HK-2 (cell line): Measurements from ENCODE around the gene MEFV.

Source experiments
- DNase-seq: peaks from one replicate; pipeline ENCODE4 v3.0.0-alpha.2; 2018; ENCODE audit not compliant: unreplicated experiment

MEFV gene

DNA sequence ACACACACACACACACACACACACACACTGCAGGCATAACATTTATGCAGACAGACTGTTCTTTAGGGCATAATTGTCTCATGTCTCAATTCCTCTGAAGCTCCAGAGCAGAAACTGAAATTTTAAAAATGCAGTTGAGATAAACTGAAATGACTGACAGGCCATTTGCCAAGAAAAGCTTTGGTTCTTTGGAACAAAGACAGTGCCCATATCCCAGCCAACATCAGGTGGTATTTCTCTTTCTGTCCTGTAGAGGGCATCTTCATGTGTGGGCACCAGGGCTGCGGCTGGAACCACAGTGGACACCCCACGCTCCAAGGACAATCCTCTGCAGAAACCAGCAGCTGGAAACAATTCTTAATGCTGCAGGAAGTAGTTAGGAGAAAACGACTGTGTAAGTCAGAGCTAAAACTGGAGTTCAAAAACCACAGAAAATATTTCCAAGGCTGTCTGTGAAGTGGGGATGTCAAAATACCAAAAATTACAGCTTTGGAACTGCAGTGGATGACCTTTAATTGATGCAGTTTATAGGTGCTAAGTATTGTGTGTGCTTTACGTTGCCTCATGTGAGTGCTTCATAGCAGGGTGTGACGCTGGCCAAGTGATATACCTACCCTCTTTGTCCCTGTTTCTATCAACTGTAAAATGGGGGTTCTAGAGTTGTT is 10.6 kb upstream of the MEFV start:
- DNase-seq = no peak

DNA sequence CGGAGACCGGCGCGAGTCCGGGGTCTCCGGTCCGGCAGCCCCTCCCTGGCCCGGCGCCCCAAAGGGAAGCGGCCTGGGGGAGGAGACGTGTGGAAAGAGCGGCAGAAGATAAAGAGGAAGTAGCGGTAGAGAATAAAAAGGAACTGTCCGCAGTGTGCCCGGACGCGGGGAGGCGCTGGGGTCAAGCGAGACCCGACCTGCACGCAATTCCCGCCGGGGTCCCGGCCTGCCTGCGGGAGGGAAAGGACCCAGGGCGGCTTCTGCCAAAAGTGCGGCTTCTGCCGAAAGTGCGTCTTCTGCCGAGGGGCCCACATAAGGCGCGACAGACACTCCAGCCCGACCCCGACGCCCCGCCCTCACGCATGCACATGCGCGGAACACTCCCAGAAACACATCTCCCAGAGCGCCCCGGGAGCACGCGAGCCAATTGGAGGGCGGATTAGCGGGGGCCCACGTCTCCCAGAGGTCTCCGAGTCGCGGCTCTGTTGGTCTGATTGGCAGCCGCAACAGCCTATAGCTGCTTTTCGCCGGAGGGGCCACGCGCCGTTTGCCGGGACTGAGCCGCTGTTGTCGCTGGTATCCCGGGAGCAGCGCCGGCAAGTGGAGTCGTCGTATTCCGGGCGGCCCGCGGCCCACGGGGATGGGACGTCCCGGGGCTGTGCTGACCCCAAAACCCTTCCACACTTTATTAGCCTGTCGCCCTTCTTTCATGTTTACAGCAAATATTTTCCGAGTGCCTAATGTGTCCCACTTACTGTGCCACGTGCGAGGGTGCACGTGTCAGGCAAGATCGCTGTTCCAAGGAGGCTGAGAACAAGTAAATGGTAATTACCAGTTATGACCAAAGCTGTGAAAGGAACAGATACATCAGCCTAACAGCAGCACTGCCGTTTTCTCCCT is 8.0 kb upstream of the MEFV start:
- DNase-seq = peak; percentile 96

DNA sequence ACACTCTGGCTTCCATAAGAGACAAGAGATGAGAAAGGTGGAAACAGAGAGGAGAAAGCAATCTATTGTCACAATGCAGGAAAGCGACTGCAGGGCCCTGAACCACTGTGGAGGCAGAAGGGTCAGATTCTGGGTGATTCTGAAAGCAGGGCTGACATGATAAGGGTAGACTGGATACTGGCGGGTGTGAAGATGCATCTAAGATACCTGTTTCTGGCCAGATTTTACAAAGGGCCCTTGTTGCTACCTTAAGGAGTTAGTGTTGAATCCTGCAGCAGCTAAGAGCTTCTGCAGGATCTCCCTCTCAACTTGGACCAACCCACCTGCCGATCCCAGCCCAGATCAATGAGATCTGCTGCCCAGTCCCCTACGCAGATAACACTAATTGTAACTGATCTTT is 6.1 kb upstream of the MEFV start:
- DNase-seq = no peak

DNA sequence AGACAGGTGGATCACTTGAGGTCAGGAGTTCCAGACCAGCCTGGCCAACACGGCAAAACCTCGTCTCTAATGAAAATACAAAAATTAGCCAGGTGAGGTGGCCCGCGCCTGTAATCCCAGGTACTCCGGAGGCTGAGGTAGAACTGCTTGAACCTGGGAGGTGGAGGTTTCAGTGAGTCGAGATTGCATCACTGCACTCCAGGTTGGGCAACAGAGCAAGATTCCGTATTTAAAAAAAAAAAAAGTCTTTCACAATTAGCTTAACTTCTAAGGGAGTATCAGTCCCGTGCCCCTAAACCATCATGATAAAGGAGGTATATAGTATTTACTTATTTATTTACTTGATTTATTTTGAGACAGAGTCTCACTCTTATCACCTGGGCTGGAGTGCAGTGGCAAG is 3.4 kb upstream of the MEFV start:
- DNase-seq = no peak

DNA sequence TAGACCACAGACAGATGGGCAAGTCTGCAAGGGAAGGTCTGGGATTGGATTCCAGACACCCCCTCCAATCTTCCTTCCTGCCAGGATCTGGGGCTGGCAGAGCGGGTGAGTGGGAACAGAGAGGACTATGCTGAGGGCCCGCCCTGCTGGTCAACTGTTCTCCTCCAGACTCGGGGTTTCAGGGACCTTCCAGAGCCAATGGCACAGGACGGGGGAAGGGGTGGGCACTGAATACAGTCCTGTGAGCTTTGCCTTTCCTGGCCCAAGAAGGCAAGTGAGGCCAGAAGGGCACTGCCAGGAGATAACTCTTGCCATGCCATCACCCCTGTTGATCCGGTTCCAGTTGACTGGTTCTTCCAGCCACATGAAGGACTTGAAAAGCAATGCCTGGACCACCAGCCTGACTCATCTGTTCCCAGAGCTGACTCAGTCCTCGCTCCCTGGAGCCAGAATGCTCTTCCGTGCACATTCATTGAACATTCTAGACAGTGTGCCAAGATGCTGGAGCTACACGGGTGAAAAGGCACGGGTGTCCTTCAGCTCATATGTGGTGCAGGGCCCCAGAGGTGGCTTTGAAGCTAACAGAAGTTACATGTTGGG is 533 bp upstream of the MEFV start:
- peak; percentile 75 for DNase-seq

DNA sequence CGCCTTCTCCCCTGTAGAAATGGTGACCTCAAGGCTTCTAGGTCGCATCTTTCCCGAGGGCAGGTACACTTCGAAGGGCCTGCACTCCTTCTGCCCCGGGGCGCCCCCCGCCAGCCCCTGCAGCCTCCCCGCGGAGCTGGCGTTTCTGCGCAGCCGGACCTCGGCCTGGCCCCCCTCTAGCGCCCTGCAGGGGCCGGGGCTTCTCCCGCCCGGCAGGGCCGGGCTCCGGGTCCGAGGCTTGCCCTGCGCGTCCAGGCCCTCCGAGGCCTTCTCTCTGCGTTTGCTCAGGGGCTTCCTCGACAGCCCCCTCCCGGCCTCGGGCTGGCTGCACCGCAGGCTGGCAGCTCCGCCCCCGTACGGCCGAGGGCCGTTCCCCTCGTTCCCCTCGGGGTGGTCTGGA is 2.1 kb downstream of the MEFV start:
- no peak for DNase-seq

DNA sequence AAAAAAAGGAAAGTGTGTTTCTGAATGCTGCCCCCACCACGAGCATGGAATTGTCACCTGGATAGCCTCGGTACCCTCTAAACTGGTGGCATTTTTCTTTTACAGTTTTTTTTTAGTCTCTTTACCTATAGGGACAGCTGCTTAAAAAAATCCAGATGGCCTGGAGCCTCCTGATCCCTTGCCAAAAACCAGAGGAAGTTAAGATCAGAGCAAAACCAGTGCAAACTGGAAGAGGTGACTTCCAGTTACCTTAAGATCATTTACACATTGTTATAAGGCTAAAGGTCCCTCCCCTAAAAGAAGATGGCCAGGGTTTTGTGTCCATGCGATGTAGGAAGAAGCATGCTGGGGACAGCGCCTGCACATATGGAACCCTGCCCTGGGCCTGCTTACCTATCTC is 3.5 kb downstream of the MEFV start:
- DNase-seq = no peak

DNA sequence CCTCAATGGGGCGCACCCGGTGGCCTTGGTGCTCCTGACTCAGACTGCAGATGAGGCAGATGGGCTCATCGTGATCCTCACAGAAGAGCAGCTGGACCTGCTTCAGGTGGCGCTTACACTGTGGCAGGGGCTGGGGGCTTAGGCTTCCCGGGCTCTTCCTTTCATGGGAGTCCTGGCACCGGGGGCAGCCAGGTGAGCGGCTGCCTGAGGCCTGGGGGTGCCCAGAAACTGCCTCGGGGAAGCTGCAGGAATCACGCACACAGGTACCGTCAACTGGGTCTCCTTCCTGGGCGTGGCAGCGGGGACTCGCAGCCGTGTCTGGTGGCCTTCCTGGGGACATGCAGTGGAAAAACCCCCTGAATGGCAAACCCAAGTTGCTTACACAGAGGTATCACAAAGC is 7.0 kb downstream of the MEFV start:
- DNase-seq = no peak

DNA sequence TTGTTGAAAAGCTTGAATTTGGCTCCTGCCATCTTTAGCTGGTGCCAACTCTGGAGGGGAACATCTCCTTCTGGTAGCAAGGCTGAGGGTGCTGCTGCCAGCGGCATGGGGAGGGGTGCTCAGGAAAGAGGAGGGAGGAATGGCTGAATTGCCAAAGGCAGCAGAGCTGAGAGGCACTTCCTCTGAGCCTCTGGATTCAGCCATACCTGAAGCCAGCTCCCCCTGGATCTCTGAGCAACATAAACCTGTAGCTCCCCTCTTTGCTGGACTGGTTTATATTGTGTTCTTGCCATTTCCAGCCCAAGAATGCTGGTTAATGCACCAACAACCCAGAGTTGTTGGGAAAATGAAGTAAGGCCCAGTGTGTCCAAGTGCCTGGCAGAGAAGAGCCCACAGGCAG is 7.4 kb downstream of the MEFV start:
- DNase-seq = no peak

DNA sequence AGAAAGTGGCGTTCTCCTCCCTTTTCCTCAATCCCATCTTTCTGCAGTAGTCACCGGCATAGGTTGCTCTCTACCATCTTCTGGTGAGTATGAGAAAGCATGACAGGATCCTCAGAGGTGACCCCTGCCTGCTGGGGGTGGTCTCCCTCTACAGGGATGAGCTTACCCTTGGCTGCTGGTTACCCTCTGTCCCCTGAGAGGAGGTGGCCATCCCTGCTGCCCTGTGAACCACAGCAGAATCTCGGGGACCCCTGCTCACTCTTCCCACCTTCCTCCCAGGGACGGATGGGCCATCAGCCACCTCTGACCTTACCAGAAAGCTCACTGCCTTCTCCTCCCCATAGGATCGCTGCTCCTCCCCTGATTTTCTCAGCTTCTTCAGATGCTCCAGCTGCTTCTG is 7.8 kb downstream of the MEFV start:
- no peak for DNase-seq

DNA sequence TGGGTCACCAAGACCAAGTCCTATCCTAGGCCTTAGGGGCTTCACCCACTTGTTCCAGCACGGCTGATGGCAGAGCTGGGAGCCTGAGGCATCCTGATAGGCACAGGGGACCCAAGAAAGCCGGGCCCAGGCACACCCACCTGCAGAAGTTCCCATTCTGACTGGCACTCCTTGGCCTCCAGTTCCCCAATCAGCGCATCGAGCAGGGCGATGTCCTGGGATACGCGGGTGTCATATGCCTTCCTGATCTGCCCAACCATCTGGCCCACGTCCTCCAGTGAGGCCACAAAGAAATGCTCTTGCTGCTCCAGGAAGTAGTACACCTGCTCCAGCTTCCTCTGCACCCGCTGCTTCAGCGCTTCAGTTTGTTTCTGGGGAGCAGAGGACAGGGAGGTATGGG is 9.6 kb downstream of the MEFV start:
- DNase-seq = no peak

DNA sequence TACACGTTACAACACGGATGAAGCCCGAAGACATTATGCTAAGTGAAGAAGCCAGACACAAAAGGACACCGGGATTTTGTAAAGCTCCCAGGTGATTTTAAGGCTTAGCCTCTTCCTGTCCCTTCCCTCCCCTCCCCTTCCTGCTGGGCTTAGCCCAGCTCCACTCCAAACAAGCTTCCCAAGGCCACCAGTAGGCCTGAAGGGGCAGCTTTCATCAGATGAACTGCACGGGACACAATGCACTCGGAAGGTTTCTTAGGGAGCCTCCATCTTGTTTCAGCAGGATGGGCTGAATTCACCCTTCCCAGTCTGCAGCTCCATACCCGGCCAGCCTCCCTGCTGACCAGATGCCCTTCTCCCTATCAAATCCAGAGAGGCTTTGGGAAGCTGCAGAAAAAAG is 10.4 kb downstream of the MEFV start:
- no peak for DNase-seq

DNA sequence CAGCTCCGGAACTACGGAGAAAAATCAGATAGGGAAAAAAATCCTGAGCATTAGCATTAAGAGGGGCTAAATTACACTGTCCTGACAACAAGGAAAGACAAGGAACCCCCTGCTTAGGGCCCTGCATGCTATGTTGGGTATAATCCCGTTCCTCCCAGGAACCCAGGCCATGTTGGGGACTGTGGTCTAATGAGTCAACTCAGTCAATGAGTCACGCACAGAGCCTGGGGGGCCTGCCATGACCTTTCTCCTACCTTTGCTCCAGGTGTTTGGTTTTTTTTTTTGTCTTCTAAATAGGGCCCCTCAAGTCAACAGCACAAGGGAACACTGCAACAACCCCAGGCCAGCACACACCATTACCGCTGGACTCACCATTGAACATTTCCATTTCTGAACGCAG is 12.6 kb downstream of the MEFV start:
- DNase-seq = no peak

DNA sequence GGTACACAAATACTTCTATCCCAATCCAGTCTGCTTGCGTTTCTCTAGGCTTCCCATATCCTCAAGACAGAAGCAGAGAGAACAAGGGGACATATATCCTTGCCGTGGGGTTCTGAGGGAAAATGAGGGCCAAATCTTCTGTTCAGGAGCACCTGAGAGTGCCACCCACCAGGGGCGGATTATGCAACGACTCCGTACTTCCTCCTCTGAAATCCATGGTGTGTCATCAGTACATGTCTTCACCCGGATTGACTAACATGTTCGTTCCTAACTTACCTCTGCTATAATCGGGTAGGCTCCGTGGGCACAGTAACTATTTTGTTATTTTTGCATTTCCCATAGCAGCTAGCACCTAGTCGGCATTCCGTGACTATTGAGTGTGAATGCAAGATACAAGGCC is 13.7 kb downstream of the MEFV start:
- DNase-seq = no peak

DNA sequence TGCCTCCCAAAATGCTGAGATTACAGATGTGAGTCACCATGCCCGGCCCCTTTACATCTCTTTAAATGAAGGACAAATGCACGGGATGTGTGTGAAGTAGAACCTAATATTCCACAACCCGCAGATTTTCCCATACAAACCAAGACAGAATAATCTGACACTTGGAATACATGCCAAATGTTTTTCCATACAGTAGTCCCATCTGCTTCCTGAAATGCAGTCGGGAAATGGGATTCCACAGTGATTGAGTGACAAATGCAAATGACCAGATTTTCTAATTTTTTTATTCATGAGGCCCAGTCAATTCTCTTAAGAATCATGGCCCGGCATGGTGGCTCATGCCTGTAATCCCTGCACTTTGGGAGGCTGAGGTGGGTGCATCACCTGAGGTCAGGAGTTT is 14.7 kb downstream of the MEFV start:
- no peak for DNase-seq

DNA sequence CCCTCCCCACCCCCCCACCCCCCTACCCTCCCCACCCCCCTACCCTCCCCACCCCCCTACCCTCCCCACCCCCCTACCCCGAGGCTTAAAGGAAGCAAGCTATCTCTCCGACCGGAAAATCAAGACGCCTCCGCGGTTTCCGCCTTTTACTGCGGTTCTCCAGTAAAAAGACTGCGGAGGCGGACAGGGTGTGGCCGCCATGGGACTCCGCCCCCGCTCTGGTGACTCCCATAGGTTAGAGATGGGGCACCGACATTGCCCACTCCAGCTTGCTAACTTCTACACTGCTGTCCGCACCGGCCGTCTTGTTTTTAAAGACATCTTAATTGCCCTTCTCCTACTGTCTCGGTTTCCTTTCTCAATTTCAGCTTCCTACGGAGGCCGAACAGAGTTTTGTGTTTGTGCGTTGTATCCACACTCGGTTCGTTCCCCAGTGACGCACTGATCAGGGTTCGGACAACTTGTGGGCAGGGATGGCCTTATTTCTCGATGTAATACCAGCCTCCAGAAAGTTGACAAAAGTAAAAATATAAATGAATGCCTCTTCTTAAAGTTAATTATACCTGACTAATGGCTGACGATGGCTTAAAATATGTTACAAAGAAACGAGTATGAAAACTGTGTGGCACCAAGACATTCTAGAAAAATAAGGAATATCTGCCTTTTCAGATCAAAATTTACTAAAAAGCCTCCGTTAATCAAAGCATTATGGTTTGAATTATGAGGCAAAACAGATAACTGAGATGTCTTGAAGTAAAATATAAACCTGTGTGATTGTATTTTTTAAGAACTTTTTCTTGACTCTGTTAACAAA is 20.4 kb downstream of the MEFV start:
- DNase-seq = no peak

DNA sequence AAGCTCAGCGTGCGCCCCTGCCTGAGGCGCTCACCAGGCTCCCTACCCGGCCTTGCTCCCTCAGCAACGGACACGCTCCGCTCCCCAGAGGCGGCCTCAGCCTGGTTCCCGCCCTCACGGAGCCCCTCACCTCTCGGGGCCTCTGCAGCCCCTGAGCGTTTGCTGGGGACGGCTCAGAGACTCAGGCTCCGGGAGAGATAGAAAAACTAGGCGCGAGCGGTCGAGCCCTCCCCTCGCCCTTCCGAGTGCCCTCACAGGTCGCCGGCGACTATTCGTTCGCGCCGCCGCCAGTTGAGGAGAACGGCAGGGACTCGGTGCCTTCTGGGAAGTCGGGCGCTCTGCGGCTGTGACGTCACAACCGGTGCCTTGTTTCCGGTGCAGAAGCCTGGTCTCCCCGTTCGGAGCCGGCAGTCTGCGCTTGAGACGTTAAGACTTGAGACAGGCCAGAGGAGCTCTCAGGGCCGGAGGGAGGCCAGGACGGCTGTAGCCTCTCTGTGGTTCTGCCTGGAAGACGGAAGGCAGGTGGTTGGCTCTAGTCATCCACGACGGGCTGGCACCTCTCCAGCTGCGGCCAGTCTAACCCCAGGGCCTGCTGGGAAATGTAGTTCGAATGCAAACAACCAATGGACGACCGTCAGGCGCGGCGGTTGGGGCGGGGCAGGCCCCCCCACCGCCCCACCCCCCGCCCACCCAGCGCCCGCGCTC is 21.4 kb downstream of the MEFV start, which contains the start of gene ZNF200:
Gene ZNF200, minus strand, starts transcription at position 302 of the 705 bp plus-strand sequence. CDS start 1,403 bp downstream, outside the sequence.
- DNase-seq = peak; percentile 85

DNA sequence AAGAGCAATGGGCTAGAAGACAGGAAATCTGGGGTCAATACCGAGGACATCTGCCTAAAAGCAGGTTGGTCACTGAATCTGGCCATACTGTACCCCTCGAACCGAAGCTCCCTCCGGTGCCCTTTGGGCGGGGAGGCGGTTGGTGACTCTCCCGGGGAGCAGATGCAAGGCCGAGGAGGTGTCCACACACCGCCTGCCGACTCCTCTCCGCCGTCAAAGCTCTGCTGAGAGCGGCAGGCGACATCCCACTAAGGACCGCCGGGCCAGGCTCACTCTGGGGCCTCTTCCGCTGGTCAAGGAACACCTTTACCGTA is 21.9 kb downstream of the MEFV start:
- no peak for DNase-seq

DNA sequence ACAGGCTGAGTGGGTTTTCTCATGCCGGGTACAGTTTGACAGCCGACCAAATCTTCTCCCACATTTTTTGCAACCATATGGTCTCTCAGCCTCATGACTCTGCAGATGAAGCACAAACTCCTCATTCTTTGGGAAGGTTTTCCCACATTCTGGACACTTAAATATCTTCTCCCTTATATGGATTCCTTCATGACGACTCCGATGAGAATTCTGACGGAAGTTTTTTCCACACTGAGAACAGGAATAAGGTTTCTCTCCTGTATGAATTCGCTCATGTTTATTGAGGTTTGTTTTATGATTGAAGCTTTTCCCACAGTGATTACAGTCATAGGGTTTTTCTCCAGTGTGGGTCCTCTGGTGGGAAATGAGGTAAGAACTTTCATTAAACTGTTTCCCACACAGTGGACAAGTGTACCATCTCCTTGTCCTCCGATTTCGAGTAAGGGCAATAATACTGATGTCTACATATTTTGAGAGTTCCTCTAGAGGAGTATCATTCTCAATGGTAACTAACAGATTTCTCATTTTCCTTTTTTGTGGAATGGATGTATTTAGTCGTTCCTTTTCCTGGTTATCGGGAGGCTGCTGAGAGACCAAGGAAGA is 32.4 kb downstream of the MEFV start:
- no peak for DNase-seq

DNA sequence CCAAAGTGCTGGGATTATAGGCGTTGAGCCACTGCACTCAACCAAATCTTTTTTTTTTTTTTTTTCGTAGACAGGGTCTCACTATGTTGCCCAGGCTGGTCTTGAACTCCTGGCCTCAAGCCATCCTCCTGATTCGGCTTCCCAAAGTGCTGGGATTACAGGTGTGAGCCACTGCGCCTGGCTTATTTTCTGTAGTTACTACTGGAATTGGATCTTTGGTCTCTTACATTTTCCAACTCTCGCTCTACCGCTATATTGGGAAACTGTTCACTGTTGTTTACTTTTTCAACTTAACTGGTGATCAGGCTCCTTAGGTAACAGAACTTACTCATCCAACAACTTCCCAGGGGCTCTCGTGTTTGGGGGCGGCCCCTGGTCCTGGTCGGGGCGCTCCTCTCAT is 35.6 kb downstream of the MEFV start:
- no peak for DNase-seq

DNA sequence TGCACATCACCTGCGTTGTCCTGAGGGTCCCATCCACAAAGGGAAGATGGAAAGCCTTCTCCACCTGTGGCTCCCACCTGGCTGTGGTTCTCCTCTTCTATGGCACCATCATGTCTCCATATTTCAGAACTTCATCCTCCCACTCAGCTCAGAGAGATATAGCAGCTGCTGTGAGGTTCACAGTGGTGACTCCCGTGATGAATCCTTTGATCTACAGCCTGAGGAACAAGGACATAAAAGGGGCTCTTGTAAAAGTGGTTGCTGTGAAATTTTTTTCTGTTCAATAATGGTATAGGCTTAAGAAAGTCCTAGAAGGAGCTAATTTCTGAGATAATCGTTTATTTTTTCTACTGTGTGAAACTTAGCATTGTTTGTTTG is 40.2 kb downstream of the MEFV start:
- DNase-seq = no peak
